Coronary artery (tissue), 2 donors: Measurements from ENCODE around the gene FBXL5.

Experiments
- DNase-seq: peaks from one replicate; pipeline ENCODE4 v3.0.0-alpha.2; 2017; ENCODE audit warnings: low spot score
- H3K27ac ChIP-seq, 2 donors: fragments of 200-600 bp; sonication (generic); one replicate each; pipeline ENCODE4 v1.5.1; 2016 to 2019
- H3K4me3 ChIP-seq: fragments of 200-600 bp; sonication (generic); 2 replicates; pipeline ENCODE4 v1.5.1; 2016; ENCODE audit warnings: mild to moderate bottlenecking, moderate library complexity
- TF ChIP-seq, protein P1 (sequence below): fragments of 200-600 bp; sonication (generic); IDR thresholded peaks from one replicate; pipeline ENCODE4 v1.5.1; 2019; ENCODE audit warnings: antibody characterized with exemption

The FBXL5 gene

DNA sequence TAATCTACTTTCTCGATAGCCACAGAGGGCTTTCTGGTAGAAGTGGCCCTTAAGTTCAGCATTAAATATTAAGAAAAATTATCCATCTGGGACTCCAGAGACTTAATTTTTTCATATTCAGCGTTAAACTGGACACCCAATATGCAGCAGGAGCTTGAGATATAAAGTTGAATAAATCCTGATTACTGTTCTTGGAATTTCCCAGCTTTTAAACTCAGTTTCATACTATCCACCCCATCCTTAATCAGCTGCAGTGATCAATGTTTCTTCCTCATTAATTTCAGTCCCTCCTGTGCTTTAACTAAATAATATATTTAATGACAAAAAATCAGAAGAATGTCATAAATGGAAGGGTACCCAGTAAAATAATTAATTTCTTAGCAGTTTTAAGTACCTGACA lies 3.6 kb upstream of the FBXL5 start:
- Histone ChIP-seq H3K27ac (no peak overlapping the region), H3K4me3 (no peak overlapping the region)
- no peak for DNase-seq
- TF ChIP-seq, protein P1, sequence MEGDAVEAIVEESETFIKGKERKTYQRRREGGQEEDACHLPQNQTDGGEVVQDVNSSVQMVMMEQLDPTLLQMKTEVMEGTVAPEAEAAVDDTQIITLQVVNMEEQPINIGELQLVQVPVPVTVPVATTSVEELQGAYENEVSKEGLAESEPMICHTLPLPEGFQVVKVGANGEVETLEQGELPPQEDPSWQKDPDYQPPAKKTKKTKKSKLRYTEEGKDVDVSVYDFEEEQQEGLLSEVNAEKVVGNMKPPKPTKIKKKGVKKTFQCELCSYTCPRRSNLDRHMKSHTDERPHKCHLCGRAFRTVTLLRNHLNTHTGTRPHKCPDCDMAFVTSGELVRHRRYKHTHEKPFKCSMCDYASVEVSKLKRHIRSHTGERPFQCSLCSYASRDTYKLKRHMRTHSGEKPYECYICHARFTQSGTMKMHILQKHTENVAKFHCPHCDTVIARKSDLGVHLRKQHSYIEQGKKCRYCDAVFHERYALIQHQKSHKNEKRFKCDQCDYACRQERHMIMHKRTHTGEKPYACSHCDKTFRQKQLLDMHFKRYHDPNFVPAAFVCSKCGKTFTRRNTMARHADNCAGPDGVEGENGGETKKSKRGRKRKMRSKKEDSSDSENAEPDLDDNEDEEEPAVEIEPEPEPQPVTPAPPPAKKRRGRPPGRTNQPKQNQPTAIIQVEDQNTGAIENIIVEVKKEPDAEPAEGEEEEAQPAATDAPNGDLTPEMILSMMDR = no peak

DNA sequence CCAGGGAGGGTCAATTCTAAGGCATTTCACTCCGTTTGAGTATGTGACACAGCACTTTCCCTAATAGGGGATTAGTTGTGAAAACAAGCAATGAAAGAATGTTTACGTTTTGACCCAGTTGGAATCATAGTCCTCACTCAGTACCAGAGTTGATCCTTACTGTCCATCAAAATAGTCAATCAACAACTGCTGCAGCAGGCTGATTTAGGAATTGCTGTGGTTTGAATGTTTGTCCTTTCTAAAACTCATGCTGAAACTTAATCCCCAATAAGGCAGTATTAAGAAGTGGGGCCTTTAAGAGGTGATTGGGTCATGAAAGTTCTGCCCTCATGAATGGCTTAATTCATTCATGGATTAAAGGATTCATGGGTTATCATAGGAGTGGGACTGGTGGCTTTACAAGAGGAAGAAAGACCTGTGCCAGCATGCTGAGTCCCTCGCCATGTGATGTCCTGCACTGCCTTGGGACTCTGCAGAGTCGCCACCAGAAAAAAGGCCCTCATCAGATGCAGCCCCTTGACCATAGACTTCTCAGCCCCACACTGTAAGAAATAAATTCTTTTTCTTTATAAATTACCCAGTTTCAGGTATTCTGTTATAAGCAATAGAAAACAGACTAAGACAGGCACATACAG lies 3.1 kb upstream of the FBXL5 start:
- no peak for DNase-seq
- Histone ChIP-seq H3K4me3 (no peak overlapping the region), H3K27ac (peak overlapping the region; percentile 1 to 49)
- TF ChIP-seq, protein P1 = no peak

DNA sequence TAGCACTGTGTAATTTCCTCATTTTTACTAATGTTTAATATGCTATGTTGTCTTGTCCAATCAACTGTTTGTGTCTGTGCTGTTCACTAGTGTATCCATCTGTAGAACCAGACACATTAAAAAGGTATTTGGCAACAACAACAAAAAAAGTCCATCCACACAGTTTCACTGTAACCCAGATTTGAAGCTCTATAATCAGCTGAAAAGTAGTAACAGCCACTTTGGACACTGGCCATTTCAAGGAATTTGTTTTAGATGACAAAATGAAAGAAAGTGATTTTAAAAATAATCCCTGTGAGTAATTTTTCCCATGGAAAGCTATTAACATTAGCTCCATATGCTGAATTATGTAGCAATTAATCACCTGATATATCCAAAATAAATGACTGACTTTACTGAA lies 2.2 kb upstream of the FBXL5 start:
- DNase-seq = no peak
- Histone ChIP-seq H3K27ac (peak overlapping the region in 1 of 2 donors; percentile 49), H3K4me3 (no peak overlapping the region)
- TF ChIP-seq, protein P1 = no peak

DNA sequence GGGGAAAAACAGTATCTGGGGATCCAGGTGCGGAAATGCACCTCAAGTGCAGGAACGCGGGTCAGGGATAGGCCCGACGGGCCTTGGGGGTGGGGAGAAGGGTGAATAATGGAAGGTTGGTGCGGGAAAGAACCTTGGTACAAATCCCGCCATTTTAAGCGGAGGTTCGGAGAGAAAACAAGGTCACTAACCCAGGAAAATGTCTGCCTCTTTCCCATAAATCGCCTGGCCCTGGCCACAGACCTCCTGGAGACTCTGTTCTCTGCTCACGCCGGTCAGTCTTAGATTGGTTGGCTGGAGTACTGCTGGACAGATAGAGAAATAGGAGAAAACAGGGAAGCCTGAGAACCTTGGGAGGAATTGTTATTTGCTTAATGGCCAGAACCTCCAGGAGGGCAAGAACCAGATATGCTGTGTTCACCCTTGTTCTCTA lies 897 bp upstream of the FBXL5 start:
- peak overlapping the region; percentile 96 to 100 for H3K27ac ChIP-seq
- H3K4me3 ChIP-seq = peak overlapping the region; percentile 87
- TF ChIP-seq, protein P1 = no peak
- DNase-seq = peak; percentile 75

DNA sequence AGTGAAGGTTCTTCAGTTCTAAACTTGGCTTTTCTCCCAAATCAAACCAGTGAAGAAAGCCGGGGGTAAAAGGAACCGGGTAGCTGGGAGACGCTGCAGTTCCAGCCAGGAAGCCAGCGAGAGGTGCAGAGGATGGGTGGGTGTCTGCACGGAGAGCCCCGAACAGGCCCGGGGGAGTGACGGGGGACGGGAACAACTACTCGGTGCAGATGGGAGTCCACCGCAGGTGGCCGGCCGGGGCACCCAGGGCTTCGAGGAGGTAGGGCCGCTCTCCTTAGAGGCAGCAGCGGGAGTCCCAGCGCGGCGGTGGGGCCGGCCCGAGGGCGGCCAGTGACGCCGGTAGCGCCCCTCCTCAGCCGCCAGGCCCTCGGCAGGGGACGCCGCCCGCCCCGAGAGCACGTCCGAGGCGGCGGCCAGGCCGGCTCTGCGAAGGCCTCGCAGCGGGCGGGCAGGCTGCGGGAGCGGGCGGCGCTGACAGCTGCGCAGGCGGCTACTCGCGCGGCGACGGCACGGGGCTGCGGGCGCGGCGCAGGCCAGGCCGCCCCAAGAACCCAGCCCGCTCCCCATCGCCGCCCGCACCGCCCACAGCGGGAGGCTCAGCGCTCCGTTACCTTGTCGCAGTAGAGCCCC lies 449 bp downstream of the FBXL5 start:
- TF ChIP-seq, protein P1 = no peak
- peak; percentile 80 for DNase-seq
- H3K27ac ChIP-seq = peak overlapping the region; percentile 96 to 100
- peak overlapping the region; percentile 87 for H3K4me3 ChIP-seq

DNA sequence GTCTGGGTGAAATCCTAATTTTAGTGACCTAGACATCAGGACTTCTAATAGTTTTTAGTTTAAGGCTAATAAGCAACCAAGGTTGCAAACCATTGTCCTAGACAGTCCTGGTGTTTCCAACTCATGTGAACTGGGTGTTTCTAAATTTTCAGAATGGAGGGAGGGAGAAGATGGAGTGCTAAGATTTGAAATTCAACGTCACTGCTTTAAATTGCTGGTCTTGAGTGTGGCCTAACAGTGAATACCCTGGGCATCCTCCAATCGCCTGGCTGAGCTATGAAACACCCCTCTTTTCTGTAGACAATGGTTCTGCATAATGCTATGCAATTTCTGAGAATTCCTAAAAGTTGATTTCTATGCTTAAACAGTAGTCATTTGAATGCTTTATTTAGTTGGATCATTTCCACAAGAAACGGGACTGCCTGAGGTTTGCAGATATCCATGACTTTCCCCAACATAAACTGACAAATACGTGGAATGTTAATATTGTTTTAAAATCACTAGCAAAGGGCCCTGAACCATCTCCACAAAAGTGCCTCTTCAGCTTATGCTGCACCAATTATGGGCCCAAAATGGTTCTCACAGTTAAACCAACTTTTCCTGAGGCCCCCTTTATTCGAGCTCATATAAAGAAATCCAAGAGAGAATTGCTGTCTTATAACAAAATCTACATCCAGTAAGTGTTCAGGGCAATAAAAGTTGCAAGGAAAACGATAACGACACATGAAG lies 1.1 kb downstream of the FBXL5 start:
- Histone ChIP-seq H3K27ac (peak overlapping the region; percentile 96 to 100), H3K4me3 (peak overlapping the region; percentile 87)
- TF ChIP-seq, protein P1 = no peak
- DNase-seq = no peak
